Stimulated activated CD8-positive, alpha-beta memory T cell treated with anti-CD3 and anti-CD28 coated beads, Interleukin-4, amount 100 ng/mL, for 24 hours (primary cell): Measurements from ENCODE around the gene DIP2C.
"Not testable (repeated sequence)": the region's sequence is repeated elsewhere in the genome, so short reads cannot be mapped to it uniquely, and the experiment has no call there.

Experiments
- DNase-seq: peaks from one replicate; pipeline ENCODE4 v3.0.0-alpha.2; 2020; ENCODE audit warnings: low read depth

Gene DIP2C

DNA sequence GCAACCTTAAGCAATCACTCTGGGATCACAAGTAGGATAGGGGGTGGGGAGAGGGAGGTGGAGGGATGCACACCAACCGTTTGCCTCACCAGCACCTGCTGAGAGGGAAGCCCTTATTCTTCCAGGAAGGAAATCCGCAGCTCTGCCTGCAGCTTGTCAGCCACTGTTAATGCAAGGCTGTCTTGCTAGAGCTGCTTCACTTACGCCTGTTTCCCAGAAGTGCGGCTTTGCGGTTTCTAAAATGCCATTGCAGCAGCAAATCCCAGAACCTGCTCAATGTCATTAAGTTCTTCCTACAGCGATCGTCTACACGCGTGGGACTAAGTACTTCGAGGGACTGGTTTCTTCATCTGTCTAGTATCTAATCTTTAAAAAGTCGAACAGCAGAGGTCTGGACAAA is 363.1 kb downstream of the DIP2C start:
- DNase-seq, result no peak

DNA sequence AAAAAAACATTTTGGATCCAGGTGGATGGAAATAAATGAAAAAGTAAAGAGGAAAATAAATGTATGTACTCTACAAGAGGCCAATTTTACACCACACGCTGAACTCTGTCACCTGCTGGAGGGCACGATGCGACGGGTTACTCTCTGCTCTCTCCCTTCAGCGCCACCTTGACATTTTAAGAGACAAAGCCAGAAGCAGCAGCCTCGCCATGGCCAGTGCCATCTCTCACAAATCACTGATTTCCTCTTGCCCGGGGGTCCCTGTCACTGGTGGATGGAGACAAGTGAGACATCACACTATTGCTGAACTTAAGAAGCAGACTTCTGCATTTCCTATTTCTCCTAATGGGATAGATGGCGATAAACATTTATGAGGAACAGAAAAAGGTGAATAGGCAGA is 364.2 kb downstream of the DIP2C start:
- DNase-seq, result no peak

DNA sequence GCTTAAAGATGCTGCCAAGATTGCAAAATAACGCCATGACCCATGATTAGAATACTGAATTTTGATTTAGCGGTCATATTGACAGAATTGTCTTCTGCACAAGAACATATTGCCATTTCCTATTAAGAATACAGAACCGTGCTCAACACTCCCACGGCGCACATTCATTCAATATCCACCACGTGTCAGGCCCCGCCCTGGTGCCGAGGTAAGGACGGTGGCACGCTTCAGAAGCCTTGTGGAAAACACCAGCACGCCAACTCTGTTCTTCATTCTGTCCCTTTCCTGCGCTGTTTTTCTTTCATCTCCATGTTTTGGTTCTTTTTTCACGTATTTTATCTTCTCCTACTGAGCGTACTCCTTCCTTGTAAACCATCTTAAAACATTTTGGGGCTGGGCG is 364.9 kb downstream of the DIP2C start:
- DNase-seq, result no peak

DNA sequence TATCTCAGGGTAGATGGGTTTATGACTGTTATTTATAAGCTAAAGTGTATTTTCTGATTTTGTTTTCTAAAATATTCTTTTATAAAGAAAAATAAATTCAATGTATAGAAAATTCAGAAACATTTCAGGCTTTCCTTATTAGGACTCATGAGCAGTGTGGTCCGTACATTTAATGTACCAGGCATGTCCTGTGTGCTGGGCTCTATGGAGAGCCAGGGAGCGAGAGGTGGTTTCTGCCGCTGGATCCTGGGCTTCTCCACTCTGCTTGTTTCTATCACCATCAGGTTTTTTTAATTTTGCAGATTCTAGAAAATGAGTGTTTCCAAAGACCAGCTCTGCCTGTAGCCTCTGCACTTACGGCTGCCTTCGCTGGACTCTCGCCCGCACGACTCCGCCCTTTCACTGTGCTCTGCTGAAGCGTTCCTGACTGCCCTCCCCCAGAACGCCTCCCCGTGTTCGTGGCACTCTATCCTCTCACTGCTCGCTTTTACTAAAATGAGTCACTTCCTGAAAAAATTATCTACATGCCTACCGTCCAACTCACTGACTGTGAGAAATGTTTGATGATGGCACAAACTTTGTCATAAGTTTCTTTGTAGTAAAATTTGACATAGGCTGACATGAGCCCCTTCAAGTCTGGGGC is 365.7 kb downstream of the DIP2C start:
- DNase-seq, result peak; percentile 39

DNA sequence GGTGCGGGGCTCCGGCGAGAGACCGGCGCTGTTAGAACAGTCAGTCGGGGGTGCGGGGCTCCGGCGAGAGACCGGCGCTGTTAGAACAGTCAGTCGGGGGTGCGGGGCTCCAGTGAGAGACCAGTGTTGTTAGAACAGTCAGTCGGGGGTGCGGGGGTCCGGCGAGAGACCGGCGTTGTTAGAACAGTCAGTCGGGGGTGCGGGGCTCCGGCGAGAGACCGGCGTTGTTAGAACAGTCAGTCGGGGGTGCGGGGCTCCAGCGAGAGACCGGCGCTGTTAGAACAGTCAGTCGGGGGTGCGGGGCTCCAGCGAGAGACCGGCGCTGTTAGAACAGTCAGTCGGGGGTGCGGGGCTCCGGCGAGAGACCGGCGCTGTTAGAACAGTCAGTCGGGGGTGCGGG is 366.4 kb downstream of the DIP2C start:
- DNase-seq, result not testable (repeated sequence)

DNA sequence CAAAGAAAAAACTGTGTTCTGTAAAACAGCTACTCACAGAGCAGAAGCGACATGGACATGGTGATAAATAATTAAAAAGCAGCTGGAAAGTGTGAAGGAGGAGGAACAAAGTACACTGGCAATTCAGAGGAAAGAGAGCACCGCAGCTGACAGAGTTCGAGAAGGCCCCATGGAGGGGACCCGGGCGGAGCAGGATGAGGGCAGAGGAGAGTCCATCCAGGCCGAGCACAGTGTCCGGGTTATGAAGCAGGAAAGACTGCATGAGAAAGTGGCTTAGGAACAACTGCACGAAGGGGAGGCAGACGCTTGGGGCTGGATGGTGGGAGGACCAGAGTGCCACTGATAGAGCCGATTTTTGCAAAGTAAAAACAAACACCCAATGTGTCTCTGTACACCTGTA is 368.7 kb downstream of the DIP2C start:
- DNase-seq, result no peak

DNA sequence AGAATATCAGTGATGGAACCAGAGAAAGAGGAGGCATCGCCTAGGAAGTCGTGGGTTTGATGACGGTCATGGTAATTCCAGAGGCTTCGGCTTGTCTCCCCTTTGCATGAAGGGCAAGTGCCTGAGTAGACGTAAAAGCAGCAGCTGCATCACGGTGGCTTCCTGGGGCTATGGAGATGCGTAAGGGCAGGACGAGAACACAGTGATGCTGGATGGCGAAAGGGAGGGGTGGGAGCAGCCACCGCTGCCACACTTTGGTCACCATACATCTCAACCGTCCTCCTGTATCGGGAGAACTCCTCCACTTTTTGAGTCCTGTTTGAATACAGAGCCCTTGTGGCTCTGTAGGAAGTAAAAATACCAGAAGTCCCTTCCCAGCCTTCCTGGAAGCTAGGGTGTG is 371.5 kb downstream of the DIP2C start:
- no peak for DNase-seq

DNA sequence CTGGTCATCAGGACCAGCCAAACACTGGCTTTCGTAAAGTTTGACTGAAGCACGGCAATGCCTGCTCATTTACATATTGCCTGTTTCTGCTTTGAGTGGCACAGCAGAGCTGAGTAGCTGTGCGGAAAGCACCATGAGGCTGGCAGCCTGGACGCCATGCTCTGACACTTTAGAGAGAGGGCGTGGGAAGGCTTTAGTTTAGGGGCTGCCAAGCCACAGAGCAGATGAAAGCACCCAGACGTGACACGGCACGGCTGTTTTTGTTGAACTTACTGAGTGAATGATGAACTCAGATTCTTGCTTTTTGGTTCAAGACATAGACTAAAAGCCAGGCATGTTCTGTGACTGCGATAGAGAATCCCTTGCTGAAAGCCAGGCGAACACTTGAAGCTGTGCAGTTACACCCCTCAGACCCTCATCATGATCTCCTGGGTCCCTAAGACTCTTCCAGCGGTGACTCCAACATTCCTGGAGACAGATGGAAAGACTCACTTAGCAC is 372.1 kb downstream of the DIP2C start:
- DNase-seq, result no peak

DNA sequence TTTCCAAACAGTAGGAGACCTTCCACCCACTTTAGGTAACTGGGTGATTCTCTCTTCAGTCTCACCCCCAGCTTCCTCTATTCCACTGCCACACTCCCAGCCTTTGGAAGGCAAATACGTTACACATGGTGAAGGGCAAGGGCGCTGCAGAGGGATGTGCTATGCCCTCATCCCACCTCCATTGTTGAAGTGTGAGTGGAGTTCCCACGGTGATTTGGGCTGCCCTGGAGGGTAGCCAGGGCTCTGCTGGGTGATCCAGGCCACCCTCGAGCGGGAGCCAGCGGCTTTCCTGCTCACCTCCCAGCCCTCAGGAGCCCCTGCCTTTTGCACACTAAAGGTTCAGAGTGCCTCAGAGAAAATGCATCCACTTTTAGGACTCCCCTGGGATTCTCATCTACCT is 373.1 kb downstream of the DIP2C start:
- DNase-seq, result no peak

DNA sequence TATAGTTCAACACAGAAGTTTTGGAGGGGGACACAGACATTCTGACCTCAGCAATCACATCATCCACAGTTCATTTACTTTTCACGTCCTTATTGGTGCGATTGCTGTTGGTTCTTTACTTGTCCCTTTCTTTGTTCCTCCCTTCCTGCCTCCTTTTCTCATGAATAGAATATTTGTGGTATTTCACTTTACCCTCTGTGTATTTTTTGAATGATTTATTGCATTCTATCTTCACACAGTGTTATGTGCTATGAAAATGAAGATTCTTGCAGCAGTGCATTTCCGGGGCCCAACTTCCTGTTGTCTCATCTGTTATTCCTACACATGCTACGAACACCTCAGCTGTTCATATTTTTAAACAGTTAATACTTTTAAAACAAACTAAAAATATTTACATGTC is 374.6 kb downstream of the DIP2C start:
- DNase-seq, result no peak

DNA sequence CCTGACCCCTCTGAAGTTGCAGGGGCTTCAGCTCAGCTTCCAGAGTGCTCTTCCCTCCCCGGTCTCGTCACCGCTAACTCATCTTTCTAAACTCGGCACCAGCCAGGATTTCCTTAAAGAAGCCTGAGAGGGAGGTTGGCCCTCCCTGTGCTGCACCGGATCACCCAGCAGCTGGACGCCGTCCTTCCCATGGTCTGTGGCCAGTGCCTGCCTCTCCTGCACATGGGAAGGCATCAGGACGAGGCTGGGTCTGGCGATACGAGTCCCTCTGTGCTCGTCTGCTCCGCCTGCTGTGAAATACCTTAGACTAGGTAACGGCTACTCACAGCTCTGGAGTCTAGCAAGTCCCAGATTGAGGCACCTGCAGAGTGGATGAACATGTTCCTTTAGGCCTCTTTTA is 375.1 kb downstream of the DIP2C start:
- no peak for DNase-seq

DNA sequence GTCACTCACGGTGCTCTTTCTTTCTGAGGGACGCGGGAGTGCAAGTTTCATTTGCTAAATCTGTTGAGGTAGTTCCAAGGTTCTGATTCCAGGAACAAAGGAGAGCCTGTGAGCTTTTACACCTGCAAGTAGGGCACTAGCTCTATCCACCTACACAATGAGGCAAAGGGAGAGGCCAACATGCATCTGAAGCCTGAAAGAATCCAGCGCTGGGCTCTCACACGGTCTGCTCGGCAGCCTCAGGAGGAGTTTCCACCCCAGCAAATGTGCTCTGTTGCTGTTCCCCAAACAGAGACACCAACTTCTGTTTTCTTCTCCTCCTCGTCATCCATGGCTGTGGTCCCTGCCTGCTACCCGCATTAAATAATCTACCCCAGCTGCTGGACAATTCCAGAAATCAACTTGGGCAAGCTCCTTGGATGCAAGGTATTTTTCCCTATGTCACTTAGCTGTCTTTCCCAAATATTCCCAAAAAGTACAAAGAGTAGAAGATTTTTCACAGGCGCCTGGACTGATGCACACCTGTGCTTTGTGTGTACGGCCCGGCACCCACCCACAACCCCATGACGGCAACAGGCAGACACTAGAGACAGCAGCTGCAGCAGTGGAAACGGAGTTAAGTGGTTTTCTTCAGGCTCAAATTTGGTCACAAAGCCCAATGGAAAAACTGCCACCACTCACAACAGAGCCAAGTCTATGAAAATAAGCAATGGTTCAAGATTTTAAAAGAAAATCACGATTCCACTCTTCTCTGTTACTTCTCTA is 377.4 kb downstream of the DIP2C start:
- DNase-seq, result no peak

DNA sequence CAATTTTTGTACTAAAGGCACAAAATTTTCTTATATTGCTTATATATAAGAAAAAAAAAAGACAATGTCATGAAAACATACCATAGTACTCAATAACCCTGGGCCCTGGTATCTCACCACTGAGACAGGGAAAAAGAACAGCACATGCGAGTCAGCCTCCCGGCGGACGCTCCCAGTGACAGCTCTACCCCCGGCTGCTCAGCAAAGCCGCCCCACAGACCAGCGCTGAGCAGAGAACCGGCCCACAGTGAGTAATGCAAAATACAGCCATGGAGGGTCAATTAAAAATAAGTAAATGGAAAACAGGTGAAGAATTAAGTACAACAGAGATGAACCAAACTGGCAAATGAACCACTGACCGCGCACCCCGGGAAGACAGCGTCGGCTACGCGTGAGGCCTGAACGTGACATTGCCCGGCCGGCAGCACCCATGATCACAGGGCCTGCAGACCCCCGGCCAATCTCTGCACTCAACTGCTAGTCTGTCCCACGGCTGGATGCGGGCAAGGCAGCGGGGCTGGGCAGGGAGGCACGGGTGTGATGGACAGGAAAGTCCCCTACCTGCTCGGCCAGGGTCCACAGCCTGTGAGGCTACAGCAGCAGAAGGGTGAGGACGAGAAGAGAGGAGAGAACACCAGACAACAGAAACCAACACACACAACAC is 378.4 kb downstream of the DIP2C start:
- no peak for DNase-seq

DNA sequence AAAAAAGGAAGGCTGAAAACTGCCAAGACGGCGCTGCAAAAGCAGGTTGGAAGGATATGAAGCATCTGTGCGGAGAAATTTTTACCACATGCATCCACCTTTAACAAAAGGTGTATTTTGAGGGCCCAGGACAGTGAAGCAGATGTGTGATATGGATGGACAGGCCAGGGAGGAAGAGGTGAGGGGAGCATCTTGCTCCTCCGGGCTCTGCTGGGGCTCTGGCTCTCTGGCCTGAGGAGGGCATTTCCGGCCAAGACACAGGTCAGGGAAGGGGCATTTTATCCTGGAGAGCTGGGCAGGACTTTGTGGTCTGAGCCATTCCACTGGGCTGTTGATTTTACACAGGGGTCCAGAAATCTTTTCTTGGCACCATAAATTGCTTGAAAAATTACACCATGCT is 379.1 kb downstream of the DIP2C start:
- DNase-seq, result no peak

DNA sequence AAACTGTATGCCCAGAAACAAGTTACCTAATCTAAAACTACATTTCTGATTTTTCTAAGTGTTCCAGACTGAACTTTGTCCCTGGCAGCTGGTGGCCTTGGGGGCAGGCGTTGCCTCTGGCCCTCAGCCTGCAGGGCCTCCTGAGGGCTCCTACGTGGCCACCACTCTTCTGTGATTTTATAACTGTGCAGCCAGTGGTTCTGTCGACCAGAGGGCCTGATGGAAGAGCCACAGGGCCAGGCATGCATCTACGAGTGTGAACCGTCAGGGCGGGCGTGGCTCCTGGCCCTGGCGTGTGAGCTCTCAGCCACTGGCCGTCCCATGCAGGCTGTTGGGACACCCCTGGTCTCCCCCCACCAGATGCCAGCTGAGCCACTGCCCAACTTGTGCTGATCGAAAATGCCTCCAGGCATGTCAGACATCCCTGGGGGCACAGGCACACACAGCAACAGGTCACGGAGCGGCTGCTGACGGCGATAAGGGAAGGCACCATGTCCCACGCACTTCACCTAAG is 380.8 kb downstream of the DIP2C start:
- no peak for DNase-seq

DNA sequence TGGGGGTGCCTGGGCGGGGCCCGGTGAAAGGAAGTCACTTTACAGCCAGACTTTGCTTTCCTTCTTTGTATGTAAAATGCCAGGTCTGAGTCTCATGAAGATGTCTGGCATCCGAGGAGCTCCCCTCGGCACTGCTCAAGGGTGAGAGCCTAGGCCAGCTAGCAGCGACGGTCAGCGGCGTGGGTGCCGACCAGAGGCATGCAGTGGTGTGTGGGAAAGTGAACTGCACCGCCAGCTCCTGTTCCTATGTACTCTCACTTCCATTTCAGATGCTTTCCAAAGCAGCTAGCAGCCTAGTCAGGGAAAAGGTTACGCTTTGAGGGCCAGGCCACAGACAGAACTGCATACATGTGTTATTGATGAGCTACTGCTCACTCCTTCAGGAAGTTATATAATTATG is 381.4 kb downstream of the DIP2C start:
- no peak for DNase-seq

DNA sequence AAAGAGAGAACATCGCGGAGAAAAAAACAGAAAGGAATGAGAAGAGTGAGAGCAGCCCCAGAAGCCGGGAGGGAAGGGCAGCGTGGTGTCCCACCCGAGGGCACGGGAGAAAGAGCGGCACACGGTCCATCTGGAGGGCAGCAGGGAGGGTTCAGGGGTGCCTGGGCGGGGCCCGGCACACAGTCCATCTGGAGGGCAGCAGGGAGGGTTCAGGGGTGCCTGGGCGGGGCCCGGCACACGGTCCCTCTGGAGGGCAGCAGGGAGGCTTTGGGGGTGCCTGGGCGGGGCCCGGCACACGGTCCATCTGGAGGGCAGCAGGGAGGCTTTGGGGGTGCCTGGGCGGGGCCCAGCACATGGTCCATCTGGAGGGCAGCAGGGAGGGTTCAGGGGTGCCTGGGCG is 381.8 kb downstream of the DIP2C start:
- no peak for DNase-seq

DNA sequence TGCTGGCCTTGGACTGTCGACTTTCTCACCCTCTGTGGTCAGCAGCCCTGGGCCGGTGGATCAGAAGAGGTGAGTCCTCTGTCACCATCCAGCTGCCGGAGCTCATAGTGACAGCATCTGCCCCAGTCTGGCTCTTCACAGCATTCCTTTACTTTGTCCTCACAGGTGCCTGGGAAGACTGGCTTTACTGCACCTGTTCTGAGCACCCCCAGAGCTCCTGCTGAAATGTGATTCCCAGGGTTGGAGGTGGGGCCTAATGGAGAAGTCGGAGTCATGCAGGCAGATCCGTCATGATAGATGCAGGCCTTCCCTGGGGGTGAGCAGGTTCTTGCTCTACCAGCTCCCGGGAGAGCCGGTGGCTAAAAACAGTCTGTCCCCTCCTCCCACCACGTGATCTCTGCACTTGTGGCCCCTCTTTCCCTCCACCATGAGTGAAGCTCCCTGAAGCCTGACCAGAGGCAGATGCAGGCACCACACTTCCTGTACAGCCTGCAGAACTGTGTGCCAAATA is 382.7 kb downstream of the DIP2C start:
- DNase-seq, result no peak

DNA sequence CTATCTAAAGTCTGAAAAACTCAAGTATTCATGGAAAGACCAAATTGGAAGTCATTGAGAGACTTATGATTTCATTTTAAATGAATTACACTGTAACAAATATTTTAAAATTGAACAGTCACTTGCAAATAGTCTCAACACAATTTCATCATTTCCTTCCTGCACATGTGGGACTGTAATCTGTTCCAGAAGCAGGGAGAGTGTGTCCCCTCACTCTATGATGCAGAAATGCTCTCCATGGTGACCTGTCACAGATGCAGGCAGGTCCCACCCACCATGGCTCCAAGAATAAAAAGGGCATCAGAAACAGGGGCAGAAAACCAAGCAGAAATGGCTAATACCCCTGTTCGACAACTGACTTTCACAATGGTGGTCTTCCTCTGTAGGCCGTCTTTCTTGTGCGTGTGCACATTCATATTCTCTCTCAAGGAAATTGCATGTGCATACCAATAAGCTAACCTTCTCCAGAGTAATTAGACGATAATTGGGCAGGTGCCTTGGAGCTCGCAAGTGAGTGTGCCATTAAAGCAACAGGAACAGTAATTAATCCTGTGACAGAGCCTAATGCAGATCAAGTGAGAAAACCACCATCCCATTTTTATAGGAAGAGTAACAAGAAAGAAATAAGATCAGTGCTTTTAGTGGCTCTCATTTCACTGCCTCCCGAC is 383.3 kb downstream of the DIP2C start:
- no peak for DNase-seq

DNA sequence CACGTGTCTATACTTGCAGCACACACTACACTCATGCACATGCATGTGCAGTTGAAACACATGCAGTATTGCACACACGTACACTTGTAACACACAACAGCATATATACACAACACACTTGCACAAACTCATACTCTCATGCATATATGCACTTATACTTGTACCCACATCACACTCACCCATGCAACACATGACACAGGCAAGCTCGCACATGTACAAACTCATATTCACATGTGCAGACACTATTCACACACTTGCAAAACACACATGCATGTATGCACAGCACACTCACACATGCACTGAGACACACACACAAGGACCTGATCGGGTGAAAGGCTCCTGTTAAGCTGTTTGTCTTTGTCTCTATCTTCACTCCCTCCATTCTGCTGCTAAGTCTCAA is 384.4 kb downstream of the DIP2C start:
- no peak for DNase-seq

DNA sequence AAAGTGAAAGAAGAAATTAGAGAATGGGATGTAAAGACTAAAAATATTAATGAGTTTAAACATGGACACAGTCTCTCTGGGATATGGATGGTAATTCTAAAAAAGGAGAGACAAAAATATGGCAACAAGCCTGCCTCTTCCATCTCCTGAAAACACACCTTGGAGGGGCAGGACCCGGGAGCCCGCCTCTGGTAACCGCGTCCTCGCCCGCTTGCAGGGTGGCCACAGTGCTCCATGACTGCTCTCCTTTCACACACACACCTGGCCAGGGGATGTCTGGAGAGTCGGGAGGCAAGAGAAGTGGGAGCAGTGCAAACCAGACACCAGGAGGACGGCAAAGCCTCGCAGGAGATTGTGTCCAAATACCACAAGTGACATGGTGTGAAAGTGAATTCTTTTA is 387.9 kb downstream of the DIP2C start:
- DNase-seq, result no peak

DNA sequence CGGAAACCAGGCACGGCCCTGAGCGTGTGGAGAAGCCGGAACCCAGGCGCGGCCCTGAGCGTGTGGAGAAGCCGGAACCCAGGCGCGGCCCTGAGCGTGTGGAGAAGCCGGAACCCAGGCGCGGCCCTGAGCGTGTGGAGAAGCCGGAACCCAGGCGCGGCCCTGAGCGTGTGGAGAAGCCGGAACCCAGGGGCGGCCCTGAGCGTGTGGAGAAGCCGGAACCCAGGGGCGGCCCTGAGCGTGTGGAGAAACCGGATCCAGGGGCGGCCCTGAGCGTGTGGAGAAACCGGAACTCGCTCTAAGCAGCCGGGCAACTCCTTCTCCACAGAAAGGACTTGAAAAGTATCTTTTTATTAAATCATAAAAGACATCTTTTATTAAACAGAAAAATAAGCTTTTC is 388.9 kb downstream of the DIP2C start:
- not testable (repeated sequence) for DNase-seq
